DMS153 (cell line): ENCODE measurements around the gene TMEM255B.
"Not testable (repeated sequence)": the region's sequence is repeated elsewhere in the genome, so short reads cannot be mapped to it uniquely, and the experiment has no call there.

Experiments
- DNase-seq: peaks from one replicate; lab custom pipeline; 2025; lab: John Stamatoyannopoulos, UW

Gene TMEM255B

GRCh38 chr13:113749507-113749906 lies 9.5 kb upstream of the TMEM255B start:
- DNase-seq: no peak

GRCh38 chr13:113749967-113750366 lies 9.1 kb upstream of the TMEM255B start:
- DNase-seq: no peak

- no peak for DNase-seq
Measured at GRCh38 chr13:113750554-113751399, 8.2 kb upstream of the TMEM255B start.

- DNase-seq: no peak
Measured at GRCh38 chr13:113751491-113751890, 7.5 kb upstream of the TMEM255B start.

GRCh38 chr13:113752211-113752986 lies 6.6 kb upstream of the TMEM255B start:
- DNase-seq: not testable (repeated sequence)

- DNase-seq: no peak
Measured at GRCh38 chr13:113753171-113753570, 5.9 kb upstream of the TMEM255B start.

GRCh38 chr13:113754242-113754641 lies 4.8 kb upstream of the TMEM255B start:
- DNase-seq: no peak

GRCh38 chr13:113754691-113755090 lies 4.3 kb upstream of the TMEM255B start:
- no peak for DNase-seq

- no peak for DNase-seq
Measured at GRCh38 chr13:113756441-113757097, 2.5 kb upstream of the TMEM255B start.

GRCh38 chr13:113759525-113760137 lies 605 bp downstream of the TMEM255B start:
- no peak for DNase-seq

- DNase-seq: no peak
Measured at GRCh38 chr13:113761136-113761535, 2.1 kb downstream of the TMEM255B start.

- DNase-seq: no peak
Measured at GRCh38 chr13:113762075-113762474, 3.0 kb downstream of the TMEM255B start.

GRCh38 chr13:113762538-113762937 lies 3.5 kb downstream of the TMEM255B start:
- no peak for DNase-seq

GRCh38 chr13:113763254-113763653 lies 4.2 kb downstream of the TMEM255B start:
- DNase-seq: no peak

GRCh38 chr13:113763961-113764792 lies 5.2 kb downstream of the TMEM255B start:
- DNase-seq: peak; percentile 36

- no peak for DNase-seq
Measured at GRCh38 chr13:113764793-113765563, 6.0 kb downstream of the TMEM255B start.

GRCh38 chr13:113765564-113765910 lies 6.5 kb downstream of the TMEM255B start:
- no peak for DNase-seq

- DNase-seq: no peak
Measured at GRCh38 chr13:113766035-113766800, 7.2 kb downstream of the TMEM255B start.

GRCh38 chr13:113767366-113767765 lies 8.3 kb downstream of the TMEM255B start:
- no peak for DNase-seq
